ENCODE results near the gene PPP1R18.
"Not testable (repeated sequence)": the region's sequence is repeated elsewhere in the genome, so short reads cannot be mapped to it uniquely, and the experiment has no call there.

The PPP1R18 gene

GRCh38 chr6:30719791-30720737 lies 33.6 kb upstream of the PPP1R18 start, which contains the start of gene TUBB:
Gene TUBB (plus strand): TSS chr6:30720352. CDS start chr6:30720507, 155 bp downstream.
- peak; percentile 92 for DNase-seq

GRCh38 chr6:30719356-30719755 lies 32.9 kb upstream of the PPP1R18 start:
- no peak for DNase-seq

DNA sequence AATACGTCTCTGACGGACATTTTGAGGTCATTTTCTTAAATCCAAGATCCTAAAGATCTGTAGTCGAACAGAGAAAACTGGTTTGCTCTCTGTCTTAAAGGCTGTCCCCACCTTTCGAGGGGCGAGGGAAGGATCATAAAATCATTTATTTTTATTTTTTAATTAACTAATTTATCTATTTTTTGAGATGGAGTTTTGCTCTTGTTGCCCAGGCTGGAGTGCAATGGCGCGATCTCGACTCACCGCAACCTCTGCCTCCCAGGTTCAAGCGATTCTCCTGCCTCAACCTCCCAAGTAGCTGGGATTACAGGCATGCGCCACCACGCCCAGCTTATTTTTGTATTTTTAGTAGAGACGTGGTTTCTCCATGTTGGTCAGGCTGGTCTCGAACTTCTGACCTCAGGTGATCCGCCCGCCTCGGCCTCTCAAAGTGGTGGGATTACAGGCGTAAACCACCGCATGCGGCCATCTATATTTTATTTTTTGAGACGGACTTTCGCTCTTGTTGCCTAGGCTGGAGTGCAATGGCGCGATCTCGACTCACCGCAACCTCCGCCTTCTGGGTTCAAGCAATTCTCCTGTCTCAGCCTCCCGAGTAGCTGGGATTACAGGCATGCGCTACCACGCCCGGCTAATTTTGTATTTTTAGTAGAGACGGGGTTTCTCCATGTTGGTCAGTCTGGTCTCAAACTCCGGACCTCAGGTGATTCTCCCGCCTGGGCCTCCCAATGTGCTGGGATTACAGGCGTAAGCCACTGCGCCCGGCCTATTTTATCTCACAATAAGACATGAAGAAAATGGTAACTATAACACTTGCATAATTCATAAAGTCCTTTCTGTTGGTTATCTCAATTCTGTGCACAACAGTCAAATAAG lies 31.6 kb upstream of the PPP1R18 start:
- not testable (repeated sequence) for DNase-seq

DNA sequence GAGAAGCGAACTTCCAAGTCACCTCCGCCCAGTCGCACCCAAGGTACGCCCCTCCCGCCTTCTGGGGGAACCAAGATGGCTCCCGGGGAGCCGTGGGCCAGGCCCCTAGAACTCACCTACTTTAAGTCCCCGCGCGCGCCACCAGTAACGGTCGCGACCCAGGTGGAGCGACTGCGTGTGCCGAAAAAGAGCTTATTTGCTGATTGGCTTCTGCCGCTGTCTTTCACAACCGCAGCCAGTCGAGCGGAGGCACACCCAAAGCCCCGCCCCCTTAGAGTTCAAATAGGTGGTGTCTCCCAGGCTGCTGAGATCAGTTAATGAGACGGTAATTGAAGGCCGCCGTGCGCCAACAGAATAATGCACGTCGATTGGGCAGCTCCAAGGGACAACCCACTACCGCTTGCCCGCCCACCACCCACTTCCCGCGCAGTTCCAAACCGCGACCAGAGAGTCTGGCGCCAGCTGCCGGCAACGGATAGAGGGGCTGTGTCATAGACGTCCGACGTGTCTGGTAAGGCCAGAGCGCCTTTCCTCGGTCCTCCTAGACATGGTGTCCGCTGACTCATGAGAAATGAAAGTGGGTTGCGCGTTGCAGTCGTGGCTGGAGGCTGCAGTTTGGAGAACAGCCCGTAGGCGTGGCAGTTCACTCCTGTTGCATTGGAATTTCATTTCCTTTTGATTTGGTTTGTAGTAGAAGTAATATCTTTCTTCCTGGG lies 30.8 kb upstream of the PPP1R18 start, which contains the start of gene MDC1:
Gene MDC1, minus strand, starts transcription at position 153 of the 716 bp plus-strand sequence. CDS start 2,106 bp downstream, outside the sequence.
- DNase-seq = peak; percentile 98

DNA sequence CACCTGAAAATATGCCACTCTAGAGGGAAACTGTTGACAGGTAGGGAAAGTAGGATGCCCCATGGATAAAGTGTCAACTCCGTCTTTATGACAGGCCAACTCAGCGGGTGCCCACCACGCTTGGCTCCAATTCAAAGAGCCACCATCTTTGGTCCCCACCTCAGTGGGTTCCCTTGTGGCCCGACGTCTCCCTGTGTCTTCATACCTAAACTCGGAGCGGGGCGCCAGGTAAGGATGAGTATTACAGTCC lies 30.4 kb upstream of the PPP1R18 start:
- DNase-seq = no peak

GRCh38 chr6:30714263-30714662 lies 27.8 kb upstream of the PPP1R18 start:
- DNase-seq = no peak

GRCh38 chr6:30712441-30712945 lies 26.0 kb upstream of the PPP1R18 start:
- DNase-seq = no peak

DNA sequence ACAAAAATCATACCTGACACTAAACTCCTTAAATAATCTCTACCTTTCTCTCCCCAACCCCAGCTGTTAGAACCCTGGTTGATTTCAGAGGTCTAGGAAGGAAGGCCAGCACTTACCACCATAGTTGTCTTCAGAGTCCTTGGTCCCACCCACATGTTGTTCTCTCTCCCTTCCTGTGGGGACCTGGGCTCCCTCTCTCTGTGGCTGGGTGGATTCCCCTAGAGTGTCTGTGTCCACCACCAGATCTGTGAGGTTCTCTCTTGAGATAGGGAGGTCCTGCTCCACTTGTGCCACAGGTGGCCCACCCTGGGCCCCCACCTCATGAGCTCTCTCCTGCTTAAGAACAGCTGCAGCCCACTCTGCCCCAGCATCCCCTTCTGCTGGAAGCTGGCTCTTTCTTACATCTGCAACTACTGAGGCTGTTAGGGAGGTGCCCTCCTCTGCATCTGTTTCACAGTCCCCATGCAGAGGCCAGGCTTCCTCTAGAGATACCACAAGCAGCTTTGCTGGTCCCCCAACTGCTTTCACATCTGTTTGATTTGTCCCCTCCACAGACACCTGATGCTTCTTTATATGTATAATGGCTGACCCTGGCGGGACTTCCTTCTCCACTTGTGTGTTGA lies 25.4 kb upstream of the PPP1R18 start:
- DNase-seq = no peak

GRCh38 chr6:30709101-30709868 lies 22.8 kb upstream of the PPP1R18 start:
- DNase-seq = no peak

- peak; percentile 92 for DNase-seq
These were observed 20.9 kb upstream of the PPP1R18 start for GRCh38 chr6:30707281-30707850.

DNA sequence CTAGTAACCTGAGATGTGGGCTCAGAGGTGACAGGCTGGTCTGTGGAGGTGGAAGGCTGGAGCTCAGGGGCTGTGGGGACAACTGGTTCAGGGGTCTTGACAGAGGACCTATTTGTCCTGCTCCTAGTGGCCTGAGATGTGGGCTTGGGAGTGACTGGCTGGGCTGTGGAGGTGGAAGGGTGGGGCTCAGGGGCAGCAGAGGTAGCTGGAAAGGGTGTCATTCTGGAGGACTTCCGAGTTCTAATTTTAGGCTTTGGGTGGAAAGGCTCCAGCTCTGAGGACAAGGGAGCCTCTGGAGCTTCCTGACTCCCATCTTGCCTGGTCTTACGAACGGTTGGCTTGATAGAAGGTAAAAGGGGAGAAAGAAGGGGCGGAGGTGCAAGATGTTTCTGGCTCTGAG lies 19.2 kb upstream of the PPP1R18 start:
- DNase-seq = no peak

DNA sequence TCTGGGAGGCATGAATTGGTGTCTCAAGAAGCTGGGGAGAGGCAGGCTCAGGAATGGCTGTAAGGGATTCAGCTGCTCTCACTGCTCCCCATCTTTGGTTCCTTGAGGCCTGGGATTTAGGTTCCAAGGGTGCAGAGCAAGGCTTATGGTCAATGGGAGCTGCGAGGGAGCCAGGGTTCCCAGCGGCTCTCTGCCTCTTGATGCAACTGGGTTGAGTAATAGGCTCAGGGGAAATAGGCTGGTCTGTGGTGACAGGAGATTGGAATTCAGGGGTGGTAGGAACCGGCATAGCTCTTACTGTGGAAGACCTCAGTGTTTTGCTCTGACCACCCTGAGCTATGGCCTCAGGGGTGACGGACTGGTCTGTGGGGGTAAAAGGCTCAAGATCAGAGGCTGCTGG lies 17.4 kb upstream of the PPP1R18 start:
- no peak for DNase-seq

DNA sequence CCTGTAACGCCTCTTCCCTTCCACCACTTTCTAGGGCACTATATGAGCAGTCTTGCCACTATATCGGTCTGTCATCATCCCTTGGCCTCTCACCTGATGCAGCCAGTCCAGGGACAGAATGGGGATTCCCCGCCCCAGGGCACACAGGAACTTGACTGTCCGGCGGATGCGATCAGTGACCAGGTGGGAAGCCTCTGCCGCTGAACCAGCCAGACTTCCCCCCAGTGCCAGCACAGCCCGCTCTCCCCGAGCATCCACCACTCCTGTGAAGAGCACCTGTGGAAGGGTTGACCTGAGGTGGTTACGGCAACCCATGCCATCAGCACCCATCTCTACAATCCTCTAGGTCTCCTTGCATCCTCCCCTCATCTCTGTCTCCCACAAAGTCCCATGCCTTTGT lies 16.6 kb upstream of the PPP1R18 start:
- no peak for DNase-seq

- DNase-seq = no peak
These were observed 13.9 kb upstream of the PPP1R18 start for GRCh38 chr6:30700340-30700739.

- DNase-seq = no peak
These were observed 10.0 kb upstream of the PPP1R18 start for GRCh38 chr6:30696432-30696831.

DNA sequence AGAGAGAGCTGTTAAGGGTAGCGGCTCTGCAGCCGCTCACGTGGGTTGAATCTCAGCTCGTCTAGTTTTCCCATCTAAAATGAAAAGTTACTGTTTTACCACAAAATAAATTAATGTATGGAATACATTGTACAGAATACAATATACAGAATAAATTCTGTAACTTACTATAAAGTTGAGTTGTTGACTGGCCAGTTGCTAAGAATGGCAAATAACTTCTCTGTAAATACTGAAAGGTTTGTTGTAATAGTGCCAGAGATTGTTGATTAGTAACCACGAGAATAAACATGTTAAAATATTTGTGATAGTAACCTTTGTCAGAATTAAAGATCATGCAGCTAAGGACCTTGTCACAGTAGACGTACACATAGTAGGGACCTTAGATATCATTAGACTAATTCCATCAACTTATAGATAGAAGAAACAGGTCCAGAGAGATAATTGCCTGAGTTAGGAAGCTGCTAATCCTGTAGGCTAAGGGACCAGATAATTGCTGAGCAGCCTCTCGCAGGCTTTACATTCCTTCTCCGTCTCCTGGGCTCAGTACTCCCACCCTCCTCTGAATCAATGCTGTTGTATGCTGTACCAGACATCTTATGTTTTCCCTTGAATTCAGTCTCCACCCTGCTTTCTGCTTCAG lies 4.9 kb upstream of the PPP1R18 start:
- DNase-seq = no peak

GRCh38 chr6:30690403-30691207 lies 4.2 kb upstream of the PPP1R18 start, which contains the start of gene NRM:
Gene NRM (minus strand): TSS chr6:30690984. CDS start chr6:30690974, 10 bp downstream.
- DNase-seq = peak; percentile 49

GRCh38 chr6:30689985-30690384 lies 3.5 kb upstream of the PPP1R18 start:
- no peak for DNase-seq

DNA sequence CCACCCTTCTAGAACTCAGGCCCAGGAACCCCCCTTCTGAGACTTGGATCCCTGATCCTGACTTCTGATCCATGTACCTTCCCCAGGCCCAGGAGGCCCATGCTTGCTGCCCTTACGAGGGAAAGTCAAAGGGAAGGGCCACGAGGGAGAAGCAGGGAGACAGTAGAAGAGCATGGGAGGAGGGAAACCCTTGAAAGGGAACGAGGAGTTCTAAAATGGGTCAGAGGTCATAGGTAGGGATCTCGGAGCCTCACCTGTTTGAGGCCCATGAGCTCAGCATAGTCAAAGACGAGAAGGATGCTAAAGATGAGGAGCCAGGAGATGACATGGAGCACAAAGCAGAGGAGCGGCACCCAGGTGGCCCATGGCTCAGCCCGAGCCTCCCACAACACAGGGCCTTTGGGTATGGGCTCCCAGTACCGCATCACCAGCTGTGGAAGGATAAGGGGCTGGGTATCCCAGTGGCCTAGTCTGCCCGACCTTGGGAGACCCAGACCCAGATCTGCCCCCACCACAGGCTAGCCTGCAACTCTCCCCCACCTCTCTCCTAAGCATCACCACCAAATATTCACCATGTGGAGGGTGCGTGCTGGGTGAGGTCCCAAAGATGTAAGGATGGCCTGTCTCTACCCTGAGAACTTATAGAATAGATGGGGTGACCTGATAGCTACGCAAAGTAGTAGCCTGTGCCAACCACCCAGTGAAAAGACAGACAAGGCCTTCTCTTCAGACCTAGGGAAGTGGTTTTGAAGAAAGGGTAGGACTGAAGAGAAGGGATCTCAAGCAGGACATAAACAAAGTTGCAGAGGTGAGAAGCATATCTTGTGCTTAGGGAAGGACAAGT lies 2.8 kb upstream of the PPP1R18 start:
- no peak for DNase-seq
